Transverse colon (tissue), 4 donors: Measurements from ENCODE around the gene FAM3C.

Experiments used
- CTCF ChIP-seq, 5 experiments: fragments of 200-600 bp in 3 of 5; fragments of 450-650 bp in 2 of 5; sonication (generic) in 3 of 5; IDR thresholded peaks; 1 replicate in 2 of 5; 2 replicates in 3 of 5; pipeline ENCODE4 v1.5.1; 2016 to 2017; ENCODE audit warnings: antibody characterized with exemption in 5 of 5, inconsistent platforms in 3 of 5, mild to moderate bottlenecking in 2 of 5, moderate library complexity in 1 of 5
- POLR2AphosphoS5 ChIP-seq, 3 donors: sonication (generic); formaldehyde crosslinking; IDR thresholded peaks; one replicate each; pipeline ENCODE4 v1.6.1; 2016; ENCODE audit warnings: antibody characterized with exemption in 3 of 3

- TF ChIP-seq POLR2AphosphoS5 (IDR thresholded peaks at IDR 0.05), result no peak
- no peak for TF ChIP-seq CTCF (IDR thresholded peaks at IDR 0.05)
These were observed 33.7 kb upstream of the FAM3C start for GRCh38 chr7:121429798-121430197.
